GM19035 (cell line): Measurements from ENCODE around the gene PLOD1.
"Not testable (repeated sequence)": the region's sequence is repeated elsewhere in the genome, so short reads cannot be mapped to it uniquely, and the experiment has no call there.

Experiments used
- ATAC-seq: cut with Tn5 transposase; IDR thresholded peaks from one replicate; pipeline ENCODE4 v1.9.1; 2021; ENCODE audit not compliant: unreplicated experiment

Gene PLOD1

DNA sequence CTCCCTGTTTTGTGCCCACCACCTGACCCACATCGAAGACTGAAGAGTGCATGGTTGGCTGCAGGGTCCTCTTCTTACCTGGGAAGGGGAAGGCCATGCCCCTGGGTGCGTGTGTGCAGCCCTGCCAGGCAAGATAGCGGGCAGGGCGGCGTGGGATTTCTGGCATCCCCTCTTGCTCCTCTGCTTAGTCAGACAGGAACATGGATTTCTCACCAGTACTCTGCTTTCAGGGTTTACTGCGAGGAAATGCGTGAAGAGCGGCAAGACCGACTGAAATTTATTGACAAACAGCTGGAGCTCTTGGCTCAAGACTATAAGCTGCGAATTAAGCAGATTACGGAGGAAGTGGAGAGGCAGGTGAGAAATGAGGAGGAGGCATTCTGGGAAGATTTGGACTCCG is 69.2 kb downstream of the PLOD1 start:
- ATAC-seq, result no peak

DNA sequence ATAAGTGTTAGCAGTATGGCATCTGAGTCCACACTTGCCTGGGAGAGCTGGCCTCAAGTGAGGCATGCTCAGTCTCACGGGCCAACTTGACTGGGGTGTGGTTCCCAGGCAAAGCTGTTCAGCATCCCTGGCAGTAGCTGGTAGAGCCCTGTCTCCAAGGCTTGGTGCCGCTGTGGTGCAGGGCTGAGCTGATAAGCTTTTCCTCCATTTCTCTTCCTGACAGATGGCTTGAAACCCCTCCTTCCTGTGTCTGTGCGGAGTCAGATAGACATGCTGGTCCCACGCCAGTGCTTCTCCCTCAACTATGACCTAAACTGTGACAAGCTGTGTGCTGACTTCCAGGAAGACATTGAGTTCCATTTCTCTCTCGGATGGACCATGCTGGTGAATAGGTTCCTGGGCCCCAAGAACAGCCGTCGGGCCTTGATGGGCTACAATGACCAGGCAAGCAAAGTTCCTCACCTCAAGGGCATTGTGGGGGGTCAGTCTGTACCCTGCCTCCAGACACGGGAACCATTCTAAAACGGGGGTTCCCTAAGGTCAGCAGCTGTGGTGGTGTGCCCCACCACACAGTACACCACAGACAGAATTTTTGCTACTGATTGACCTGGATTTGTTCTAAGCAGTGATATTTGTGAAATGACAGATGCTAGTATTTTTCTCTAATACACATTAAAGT is 71.1 kb downstream of the PLOD1 start:
- ATAC-seq, result no peak

DNA sequence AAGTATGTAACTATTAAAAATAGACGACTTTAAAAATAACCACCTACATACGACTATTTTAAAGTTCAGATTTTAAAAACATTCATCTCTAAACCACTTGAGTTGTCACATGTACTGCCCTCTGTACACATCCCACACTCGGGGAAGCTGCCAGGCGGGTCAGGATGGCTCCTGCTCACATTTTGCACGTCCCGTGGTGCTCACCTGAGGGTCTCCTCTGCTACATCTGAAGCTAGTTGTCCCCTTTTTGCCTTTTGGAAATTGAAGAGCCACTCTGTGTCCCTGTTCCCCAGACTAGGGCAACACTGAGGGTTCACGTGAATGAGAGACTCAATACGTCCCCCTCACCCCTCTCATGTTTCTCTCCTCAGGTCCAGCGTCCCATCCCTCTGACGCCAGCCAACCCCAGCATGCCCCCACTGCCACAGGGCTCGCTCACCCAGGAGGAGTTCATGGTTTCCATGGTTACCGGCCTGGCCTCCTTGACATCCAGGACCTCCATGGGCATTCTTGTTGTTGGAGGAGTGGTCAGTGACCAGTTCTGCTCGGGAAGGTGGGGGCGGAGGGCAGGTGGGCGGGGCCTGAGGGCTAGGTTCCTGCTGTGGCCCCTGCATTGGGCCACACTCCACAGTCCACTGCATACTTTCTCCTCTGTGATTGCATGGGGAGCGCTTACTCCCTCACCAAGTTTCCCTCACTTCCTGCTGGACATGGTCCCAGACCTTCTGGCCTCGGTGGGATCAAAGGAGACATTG is 71.8 kb downstream of the PLOD1 start:
- no peak for ATAC-seq

DNA sequence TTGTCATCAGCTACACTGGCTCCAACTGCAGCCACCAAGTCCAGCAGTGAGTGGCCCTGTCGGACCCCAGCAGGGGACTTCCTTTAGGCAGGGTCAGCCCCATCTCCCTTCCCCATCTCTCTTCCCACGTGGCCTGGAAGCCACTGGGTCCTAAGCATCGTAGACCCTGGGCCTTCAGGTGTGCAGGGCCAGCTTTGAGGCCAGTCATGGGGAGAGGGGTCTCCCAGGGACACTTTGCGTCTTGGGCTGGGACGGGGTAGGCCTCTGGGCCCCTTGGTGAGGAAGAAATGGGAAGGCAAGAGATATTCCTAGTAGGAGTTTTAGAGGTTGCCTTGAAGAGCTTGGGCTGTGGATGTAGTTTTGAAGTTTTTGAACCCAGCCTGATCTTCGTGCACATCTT is 72.7 kb downstream of the PLOD1 start:
- no peak for ATAC-seq

DNA sequence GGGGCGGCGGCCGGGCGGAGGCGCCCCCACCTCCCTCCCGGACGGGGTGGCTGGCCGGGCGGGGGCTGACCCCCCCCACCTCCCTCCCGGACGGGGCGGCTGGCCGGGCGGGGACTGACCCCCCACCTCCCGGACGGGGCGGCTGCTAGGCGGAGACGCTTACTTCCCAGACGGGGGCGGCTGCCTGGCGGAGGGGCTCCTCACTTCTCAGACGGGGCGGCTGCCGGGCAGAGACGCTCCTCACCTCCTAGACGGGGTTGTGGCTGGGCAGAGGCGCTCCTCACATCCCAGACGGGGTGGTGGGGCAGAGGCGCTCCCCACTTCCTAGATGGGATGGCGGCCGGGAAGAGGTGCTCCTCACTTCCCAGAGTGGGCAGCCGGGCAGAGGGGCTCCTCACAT is 73.8 kb downstream of the PLOD1 start:
- not testable (repeated sequence) for ATAC-seq

DNA sequence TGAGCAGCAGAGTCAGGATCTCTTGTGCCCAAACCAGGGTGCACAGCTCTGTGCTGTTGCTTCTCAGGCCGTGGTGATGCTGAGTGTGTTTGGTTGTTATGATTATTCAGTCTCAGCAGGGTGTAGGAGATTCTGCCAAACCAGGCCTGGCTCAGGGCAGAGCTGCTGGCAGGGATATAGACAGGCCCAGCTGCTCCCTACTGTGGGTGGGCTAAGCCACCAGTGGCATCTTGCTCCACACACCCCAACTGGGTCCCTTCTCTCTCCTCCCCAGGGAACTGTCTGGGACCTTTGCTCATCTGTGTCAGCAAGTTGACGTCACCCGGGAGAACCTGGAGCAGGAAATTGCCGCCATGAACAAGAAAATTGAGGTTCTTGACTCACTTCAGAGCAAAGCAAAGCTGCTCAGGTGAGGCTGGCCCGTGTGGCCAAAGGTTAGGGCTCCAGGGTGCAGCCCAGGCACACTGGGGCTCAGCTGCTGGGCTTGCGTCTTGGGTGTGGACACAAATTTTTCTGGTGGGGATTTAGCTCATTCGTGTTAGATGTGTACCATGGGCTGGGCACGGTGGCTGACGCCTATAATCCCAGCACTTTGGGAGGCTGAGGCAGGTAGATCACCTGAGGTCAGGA is 74.9 kb downstream of the PLOD1 start:
- no peak for ATAC-seq

DNA sequence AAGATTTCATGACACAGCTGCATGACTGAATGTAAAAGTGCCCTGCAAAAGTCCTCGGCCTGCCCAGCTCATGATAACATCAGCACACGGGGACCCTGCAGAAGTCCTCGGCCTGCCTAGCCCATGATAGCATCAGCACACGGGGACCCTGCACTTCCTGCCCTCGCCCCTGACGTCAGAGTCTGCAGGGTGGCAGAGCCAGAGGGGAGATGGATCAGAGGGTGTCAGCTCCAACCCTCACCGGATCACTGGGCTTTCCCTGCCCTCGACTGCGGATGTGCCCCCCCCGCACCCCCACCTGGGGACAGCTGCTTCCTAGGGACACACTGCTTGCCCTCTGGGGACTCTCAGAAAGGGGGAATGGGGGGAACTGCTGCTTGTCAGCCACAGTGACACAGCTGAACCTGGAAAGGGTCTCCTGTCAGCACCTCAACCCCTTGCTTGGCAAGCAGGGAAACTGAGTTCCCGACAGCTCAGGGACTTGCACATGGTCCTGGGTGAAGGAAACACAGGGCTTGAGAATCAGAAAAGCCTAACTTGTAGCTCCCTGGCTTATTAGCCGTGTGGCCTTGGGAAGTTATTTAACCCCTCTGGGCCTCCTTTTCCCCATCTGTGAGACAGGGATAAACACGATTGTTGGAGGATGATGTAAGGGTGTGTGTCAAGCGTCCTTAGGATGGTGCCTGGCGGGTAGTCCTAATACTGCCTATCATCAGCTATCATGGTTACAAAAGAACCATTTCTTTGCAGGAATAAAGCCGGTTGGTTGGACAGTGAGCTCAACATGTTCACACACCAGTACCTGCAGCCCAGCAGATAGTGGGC is 76.4 kb downstream of the PLOD1 start:
- no peak for ATAC-seq

DNA sequence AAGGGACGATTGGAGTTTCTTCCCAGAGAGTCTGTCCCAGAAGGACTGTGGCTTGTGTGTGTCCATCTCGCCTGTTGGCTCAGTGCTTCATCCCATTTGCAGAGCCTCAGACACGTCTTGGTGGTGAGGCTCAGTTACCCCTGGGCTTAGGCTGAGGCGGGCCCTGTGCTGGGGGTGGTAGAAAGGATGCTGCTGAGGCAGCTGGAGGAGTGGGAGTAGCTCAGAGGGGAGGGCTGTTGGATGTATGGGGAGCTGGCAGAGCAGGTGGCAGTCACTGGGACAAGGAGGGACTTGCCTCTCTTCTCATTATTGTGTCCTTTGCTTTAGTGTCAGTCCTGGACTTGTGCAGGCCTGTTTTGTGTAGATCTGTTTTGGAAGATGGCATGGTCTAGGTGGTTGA is 77.5 kb downstream of the PLOD1 start:
- no peak for ATAC-seq

DNA sequence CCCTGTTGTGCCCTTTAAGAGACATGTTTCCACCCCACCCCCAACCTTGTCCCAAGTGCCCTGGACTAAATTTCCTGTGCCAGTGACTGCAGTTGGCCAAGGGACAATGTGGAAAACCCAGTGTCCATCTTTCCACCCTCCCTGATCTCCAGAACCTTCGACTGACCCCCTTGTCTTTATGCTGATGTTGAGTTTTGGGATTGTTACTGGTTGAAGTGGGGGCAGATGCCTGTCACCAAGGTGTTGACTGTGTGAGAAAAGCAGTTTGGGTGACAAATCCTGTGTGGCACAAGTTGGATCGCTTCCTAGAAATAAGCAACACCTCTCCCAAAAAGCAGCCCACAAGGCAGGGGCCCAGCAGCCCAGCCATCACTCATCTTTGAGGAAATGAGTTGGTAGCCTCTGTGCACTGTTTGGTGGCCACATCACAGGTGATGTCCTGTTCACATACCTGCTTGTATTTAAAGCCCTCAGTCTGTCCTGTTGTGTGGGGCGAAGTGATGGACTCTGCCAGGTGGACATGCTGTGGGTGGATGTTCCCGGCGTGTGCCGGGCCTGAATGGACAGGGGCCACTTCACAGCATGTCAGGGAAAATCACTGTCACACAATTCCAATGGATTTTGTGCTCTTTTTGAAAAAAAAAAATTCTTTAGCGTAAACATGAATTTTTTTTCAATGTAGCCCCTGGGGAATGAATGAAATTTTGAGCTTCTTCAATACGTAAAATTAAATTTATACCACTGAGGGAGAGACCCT is 78.2 kb downstream of the PLOD1 start:
- ATAC-seq, result no peak

DNA sequence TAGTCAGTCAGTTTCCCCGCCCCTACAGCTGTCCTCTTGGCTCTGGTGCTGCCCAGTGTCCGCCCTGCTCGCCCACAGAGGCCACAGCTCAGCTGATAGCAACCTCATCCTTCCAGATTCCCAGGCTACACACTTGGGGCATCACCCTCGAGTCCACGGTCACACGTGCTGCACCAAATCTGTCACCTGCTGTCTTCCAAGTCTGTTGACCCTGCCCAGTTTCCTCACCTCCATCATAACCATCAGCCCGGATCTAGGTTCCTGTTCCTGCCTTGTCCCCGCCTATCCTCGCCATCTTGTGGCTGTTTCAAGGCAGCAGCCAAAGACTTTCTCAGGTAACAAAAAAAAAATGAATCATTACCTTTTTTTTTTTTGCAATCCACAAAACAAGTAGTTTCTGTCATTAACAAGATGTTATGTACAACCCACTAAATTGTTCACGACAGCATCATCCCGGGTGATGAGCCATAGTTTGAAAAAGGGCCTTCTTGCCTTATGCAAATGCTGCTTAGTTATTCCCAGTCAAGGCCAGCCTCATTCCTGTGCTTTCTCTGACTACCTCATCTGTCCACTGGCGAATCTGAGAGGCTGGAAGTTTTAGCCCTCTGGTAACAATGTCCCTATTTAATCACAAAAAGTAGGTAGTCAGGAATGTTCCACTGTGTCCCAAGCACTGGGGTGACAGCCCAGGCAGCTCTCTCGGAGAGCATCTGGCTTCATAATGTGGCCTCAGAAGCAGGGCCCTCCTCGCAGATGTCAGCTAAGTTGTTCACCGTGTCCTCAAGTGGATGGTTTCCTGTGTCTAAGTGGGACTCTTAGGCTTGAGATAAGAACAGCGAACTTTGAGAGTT is 79.8 kb downstream of the PLOD1 start:
- ATAC-seq, result no peak

DNA sequence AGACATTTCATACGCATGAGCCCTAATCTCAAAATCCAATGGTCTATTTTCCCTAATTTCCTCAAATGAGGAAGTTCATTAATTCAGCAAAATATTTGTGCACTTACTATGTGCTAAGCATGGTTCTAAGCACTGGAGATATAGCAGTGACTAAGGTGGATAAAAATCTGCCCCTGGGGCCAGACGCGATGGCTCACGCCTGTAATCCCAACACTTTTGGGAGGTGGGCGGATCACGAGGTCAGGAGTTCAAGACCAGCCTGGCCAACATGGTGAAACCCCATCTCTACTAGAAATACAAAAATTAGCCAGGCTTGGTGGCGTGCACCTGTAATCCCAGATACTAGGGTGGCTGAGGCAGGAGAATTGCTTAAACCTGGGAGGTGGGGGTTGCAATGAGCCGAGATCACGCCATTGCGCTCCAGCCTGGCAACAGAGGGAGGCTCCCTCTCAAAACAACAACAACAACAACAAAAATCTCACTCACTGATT is 80.5 kb downstream of the PLOD1 start:
- ATAC-seq, result no peak

DNA sequence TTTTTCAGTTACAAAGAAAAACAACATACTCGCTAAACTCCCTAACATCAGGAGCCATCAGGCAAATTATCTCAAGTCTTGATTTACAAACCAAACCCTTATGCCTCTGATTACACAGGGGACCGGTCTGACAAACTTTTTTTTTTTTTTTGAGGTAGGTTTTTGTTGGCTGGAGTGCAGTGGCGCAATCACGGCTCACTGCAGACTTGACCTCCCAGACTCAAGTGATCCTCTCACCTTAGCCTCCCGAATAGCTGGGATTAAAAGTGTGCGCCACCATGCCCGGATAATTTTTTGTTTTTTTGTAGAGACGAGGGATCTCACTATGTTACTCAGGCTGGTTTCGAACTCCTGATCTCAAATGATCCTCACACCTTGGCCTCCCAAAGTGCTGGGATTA is 81.0 kb downstream of the PLOD1 start:
- no peak for ATAC-seq

DNA sequence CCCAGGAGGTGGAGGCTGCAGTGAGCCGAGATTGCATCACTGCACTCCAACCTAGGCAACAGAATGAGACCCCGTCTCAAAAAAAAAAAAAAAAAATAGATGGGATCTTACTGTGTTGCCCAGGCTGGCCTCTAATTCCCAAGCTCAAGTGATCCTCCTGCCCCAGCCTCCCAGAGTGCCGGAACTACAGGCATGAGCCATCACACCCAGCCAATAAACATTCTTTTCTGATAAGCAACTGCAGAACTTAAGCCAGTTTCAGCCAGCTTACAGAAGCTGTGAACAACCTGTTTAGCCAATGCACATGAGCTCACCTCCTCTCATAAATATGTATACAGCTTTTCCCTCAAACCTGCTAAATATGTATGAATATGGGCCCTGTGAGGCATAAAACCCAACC is 81.7 kb downstream of the PLOD1 start:
- ATAC-seq, result no peak

DNA sequence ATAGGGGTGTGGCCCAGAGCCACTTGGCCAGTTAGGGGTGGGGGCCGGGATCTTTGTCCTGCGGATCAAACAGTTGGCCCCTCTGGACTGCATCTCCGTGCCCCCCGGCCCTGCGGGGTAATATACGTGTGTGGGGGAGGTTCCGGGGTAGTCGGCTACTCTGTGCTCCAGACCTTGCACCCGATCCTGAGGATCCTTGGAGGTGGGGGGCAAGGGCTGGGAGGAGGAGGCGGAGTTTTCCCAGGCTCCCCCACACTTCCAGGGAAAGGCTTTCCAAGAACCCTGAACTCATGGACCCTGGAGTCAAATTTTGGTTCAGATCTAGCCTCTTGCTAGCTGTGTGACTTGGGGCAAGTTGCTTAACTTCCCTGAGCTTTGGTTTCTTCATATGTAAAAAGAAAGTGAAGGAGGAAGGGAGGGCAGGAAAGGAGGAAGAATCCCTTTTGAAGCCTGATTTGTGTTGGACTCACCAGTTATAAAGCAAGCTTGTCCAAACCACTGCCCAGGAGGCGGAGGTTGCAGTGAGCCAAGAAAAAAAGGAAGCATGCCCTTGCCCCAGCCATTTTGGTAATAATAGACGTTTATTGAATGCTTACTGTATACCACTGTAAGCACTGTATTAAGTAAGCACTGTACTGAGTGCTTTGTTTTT is 85.5 kb downstream of the PLOD1 start:
- no peak for ATAC-seq

DNA sequence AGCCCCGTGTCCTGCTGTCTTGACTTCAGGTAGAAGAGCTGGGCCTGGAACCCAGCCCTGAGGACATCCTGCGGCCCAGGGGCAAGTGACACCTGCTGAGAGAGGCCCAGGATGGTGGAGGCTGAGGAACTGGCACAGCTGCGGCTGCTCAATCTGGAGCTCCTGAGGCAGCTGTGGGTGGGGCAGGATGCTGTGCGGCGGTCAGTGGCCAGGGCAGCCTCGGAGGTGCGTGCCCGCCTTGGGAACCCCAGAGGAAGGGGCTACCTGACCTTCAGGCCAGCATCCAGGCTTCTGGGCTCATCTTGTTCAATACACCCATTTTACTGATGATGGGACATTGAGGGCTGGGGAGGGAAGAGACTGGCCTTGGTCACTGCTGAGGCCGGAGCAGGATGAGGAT is 87.1 kb downstream of the PLOD1 start:
- ATAC-seq, result no peak

DNA sequence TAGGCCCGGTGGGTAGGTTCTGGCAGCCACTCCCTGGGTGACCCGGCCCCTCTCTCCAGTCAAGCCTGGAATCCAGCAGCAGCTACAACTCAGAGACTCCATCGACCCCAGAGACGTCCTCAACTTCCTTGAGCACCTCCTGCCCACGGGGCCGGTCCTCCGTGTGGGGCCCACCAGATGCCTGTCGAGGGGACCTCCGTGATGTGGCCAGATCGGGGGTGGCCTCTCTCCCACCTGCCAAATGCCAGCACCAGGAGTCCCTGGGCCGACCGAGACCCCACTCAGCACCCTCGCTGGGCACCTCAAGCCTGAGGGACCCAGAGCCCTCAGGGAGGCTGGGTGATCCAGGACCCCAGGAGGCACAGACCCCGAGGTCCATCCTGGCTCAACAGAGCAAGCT is 87.5 kb downstream of the PLOD1 start:
- ATAC-seq, result no peak
